ENCODE measurements around the gene KANSL2. TPM values are rescaled to one million over a fixed set of nuclear protein-coding genes. Genes with fewer than 3 reads are reported as not detected.
"Not testable (repeated sequence)": the region's sequence is repeated elsewhere in the genome, so short reads cannot be mapped to it uniquely, and the experiment has no call there.

Gene KANSL2
- total RNA-seq, 6 experiments from 2014 or later: 17.6 to 28.8 (median 23.2) TPM

GRCh38 chr12:48668996-48669395 lies 13.0 kb downstream of the KANSL2 start:
- no peak overlapping the region for H3K27ac Mint-ChIP-seq
- H3K4me1 Mint-ChIP-seq (ENCODE audit: low read depth): peaks cover 14% of the 10 kb centered on the region
- peaks cover 29% of the 10 kb centered on the region for H3K36me3 Mint-ChIP-seq (ENCODE audit: low read depth)
- H3K9me3 Mint-ChIP-seq: no peaks in the 10 kb centered on the region
- TF ChIP-seq CTCF (IDR thresholded peaks at IDR 0.05): no peak
- peaks cover 2% of the 10 kb centered on the region; the same call in 1 of the 2 replicates for H3K27me3 Mint-ChIP-seq (ENCODE audit: insufficient read depth)
- DNase-seq: no peak
- H3K4me3 Mint-ChIP-seq: no peak overlapping the region

- peaks cover 19% of the 10 kb centered on the region for H3K36me3 Mint-ChIP-seq (ENCODE audit: low read depth)
- H3K4me3 Mint-ChIP-seq: no peak overlapping the region
- no peak for DNase-seq
- no peaks in the 10 kb centered on the region for H3K9me3 Mint-ChIP-seq
- H3K4me1 Mint-ChIP-seq (ENCODE audit: low read depth): no peaks in the 10 kb centered on the region
- H3K27me3 Mint-ChIP-seq (ENCODE audit: insufficient read depth): peaks cover 2% of the 10 kb centered on the region; the same call in 1 of the 2 replicates
- TF ChIP-seq CTCF (IDR thresholded peaks at IDR 0.05): no peak
- H3K27ac Mint-ChIP-seq: no peak overlapping the region
These were observed 22.2 kb downstream of the KANSL2 start for GRCh38 chr12:48659863-48660262.

GRCh38 chr12:48651681-48652080 lies 30.4 kb downstream of the KANSL2 start:
- Mint-ChIP-seq H3K4me3 (no peak overlapping the region), H3K9me3 (no peaks in the 10 kb centered on the region), H3K4me1 (ENCODE audit: low read depth) (no peaks in the 10 kb centered on the region), H3K27me3 (ENCODE audit: insufficient read depth) (no peaks in the 10 kb centered on the region; the same call in 1 of the 2 replicates), H3K27ac (no peak overlapping the region; the same call in 1 of the 2 replicates), H3K36me3 (ENCODE audit: low read depth) (peaks cover 26% of the 10 kb centered on the region)
- TF ChIP-seq CTCF (IDR thresholded peaks at IDR 0.05): no peak
- no peak for DNase-seq

GRCh38 chr12:48645354-48645753 lies 36.7 kb downstream of the KANSL2 start:
- H3K27ac Mint-ChIP-seq; DNase-seq; H3K27me3 Mint-ChIP-seq (ENCODE audit: insufficient read depth); H3K4me1 Mint-ChIP-seq (ENCODE audit: low read depth); H3K9me3 Mint-ChIP-seq; H3K4me3 Mint-ChIP-seq: not testable (repeated sequence)
- peaks cover 31% of the 10 kb centered on the region for H3K36me3 Mint-ChIP-seq (ENCODE audit: low read depth)

- no peaks in the 10 kb centered on the region for H3K4me1 Mint-ChIP-seq (ENCODE audit: low read depth)
- DNase-seq: no peak
- H3K9me3 Mint-ChIP-seq: peaks cover 4% of the 10 kb centered on the region; the same call in 1 of the 2 replicates
- no peak overlapping the region for H3K27ac Mint-ChIP-seq
- no peak for TF ChIP-seq CTCF (IDR thresholded peaks at IDR 0.05)
- no peak overlapping the region for H3K4me3 Mint-ChIP-seq
- H3K27me3 Mint-ChIP-seq (ENCODE audit: insufficient read depth): no peaks in the 10 kb centered on the region; the same call in 1 of the 2 replicates
- H3K36me3 Mint-ChIP-seq (ENCODE audit: low read depth): peaks cover 31% of the 10 kb centered on the region
These were observed 39.0 kb downstream of the KANSL2 start for GRCh38 chr12:48643011-48643410.

- not testable (repeated sequence) for H3K27me3 Mint-ChIP-seq (ENCODE audit: insufficient read depth); H3K4me1 Mint-ChIP-seq (ENCODE audit: low read depth); H3K27ac Mint-ChIP-seq; H3K9me3 Mint-ChIP-seq; DNase-seq; H3K4me3 Mint-ChIP-seq
- peaks cover 26% of the 10 kb centered on the region for H3K36me3 Mint-ChIP-seq (ENCODE audit: low read depth)
These were observed 40.1 kb downstream of the KANSL2 start for GRCh38 chr12:48641752-48642555.

Measured in HFFc6 (cell line).